ENCODE measurements around the gene ZMIZ1. TPM values are rescaled to one million over a fixed set of nuclear protein-coding genes. Genes with fewer than 3 reads are reported as not detected.

ZMIZ1 gene
- total RNA-seq, 1 experiment from 2014 or later: 27.5 TPM

- peak; percentile 17 for DNase-seq (ENCODE audit: low spot score)
Measured at GRCh38 chr10:79050896-79051555, 17.7 kb upstream of the ZMIZ1 start.

DNA sequence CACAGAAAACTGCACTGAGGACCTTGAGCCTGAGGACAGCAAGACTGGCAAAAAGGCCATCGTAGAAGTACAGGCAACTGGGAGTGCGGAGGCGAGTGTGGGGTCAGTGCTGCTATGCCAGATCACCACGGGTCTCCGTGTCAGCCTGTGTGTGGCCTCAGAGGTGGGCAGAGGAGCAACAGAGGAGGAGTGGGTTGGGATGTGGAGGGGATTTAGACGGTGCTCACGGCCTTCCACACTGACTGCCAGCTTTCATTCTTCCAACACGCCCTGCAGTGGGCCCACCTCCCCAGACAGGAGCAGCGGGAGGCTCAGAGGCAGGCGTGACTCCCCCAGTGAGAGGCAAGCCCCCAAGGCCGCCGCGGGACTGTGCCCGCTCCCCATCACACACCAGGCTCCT lies 17.0 kb upstream of the ZMIZ1 start:
- no peak for DNase-seq (ENCODE audit: low spot score)

- DNase-seq (ENCODE audit: low spot score): peak; percentile 49
Measured at GRCh38 chr10:79052291-79053080, 16.3 kb upstream of the ZMIZ1 start.

GRCh38 chr10:79053081-79053434 lies 15.7 kb upstream of the ZMIZ1 start:
- DNase-seq (ENCODE audit: low spot score): no peak

GRCh38 chr10:79053481-79054202 lies 15.1 kb upstream of the ZMIZ1 start:
- no peak for DNase-seq (ENCODE audit: low spot score)

DNA sequence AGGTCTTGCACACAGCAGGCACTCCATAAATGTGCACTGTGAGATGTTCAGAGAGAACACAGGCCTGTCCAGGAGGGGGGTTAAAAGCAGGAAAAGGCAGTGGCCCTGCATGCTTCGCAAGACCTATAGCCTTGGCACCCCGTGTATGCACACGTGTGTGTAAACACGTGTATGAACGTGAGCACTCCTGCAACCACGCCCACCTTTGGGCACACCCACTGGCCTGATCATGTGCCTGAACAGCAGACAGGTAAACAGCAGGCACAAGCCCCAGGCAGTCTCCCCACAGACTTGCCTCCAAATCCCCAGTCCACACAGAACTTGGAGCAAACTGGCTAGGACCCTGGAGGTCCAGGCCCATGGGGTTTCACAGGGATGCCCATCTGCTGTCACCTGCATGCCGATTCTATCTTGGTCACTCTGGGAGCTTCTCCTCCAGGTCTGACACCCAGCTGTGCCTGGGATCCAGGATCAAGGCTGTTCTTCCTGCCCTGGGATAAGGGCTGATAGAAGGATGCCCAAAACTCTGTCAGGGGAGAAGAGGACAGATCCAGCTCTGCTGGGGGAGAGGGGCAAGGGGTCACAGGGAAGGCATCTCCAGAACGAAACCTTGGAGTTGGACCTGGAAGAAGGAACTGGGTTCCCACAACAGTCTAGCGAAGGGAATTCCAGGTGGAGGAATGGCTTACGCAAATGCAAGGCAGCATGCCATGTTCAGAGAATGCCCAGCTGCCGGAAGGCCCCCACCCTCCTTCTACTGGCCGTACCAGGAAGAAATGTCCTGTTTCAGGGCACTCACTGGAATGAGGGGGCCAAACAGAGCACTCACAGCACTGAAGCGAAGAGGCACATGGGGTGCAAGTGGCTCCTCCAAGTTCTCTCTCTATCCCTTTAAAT lies 14.3 kb upstream of the ZMIZ1 start:
- no peak for DNase-seq (ENCODE audit: low spot score)

- no peak for DNase-seq (ENCODE audit: low spot score)
Measured at GRCh38 chr10:79055100-79055782, 13.5 kb upstream of the ZMIZ1 start.

DNA sequence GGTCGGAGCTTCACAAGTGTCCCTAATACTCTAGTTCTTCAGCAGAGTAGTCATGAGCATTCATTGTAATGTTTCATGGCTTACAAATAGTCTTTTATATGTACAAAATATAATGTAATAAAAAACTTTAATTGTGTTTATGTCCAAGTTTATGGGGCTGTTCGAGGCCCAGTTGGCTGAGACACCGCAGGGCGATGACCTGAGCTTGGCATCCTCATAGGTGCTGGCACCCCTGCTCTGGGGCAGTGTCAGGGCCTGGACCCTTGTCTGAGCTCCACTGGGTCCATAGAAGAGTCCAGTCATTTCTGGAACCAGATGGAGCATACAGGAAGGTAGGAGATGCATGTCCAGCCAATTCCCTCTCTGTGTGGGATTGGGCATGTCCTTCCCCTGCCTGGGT lies 12.9 kb upstream of the ZMIZ1 start:
- no peak for DNase-seq (ENCODE audit: low spot score)

DNA sequence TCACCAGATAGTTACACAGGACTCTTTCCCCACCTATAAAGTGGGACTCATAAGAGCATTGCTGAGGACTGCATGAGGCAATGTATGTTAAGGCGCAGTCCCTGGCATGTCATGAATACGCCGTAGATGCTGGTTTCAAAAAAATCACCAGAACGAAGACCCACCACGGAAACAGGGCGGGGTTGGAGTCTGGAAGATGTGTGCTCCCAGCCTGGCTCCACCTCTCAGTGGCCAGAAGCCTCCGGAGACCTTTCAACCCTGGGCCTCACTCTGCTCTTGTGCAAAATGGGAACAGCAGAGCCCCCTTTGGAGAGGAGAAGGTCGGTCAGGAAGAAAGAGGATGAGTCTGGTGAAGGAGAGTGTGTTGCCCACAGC lies 12.4 kb upstream of the ZMIZ1 start:
- no peak for DNase-seq (ENCODE audit: low spot score)

- DNase-seq (ENCODE audit: low spot score): no peak
Measured at GRCh38 chr10:79056736-79057391, 11.9 kb upstream of the ZMIZ1 start.

DNA sequence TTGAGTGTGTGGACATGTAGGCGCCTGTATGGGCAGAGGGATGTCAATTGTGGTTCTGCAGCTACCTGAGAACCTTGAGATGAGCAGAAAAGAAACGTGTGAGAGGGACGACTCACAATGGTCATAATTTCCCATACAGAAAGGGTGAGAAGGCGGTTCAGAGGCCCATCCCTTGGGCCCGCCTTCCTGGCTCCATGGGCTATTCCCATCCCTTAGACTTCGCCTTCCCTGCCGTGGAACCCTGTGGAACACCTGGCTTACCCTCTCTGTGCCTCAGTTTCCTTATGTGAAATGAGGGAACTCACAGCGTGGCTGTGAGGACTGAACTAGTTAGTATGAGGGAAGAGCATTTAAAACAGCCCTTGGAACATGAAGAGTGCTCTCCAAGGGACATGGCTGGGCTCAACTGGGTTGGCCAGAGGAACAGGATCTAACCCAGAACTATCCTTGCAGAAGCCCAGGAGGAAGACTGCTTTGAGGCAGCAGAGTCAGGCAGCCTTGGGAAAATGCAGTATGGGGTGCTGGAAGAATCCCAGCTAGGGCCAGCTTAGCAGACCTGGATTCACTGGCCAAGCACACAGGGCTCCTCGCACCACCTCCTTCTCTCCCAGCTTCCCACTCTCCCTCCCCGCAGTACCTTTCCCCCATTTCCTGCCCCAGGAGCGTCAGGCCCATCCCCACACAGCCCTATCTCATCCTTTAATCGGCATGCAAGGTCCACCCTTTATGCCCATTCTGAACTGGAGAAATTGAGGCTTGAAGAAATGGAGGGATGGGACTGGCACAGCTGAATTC lies 11.1 kb upstream of the ZMIZ1 start:
- DNase-seq (ENCODE audit: low spot score): no peak

- DNase-seq (ENCODE audit: low spot score): peak; percentile 19
Measured at GRCh38 chr10:79058899-79059841, 9.6 kb upstream of the ZMIZ1 start.

GRCh38 chr10:79059859-79060379 lies 8.8 kb upstream of the ZMIZ1 start:
- no peak for DNase-seq (ENCODE audit: low spot score)

- no peak for DNase-seq (ENCODE audit: low spot score)
Measured at GRCh38 chr10:79060641-79061255, 8.0 kb upstream of the ZMIZ1 start.

DNA sequence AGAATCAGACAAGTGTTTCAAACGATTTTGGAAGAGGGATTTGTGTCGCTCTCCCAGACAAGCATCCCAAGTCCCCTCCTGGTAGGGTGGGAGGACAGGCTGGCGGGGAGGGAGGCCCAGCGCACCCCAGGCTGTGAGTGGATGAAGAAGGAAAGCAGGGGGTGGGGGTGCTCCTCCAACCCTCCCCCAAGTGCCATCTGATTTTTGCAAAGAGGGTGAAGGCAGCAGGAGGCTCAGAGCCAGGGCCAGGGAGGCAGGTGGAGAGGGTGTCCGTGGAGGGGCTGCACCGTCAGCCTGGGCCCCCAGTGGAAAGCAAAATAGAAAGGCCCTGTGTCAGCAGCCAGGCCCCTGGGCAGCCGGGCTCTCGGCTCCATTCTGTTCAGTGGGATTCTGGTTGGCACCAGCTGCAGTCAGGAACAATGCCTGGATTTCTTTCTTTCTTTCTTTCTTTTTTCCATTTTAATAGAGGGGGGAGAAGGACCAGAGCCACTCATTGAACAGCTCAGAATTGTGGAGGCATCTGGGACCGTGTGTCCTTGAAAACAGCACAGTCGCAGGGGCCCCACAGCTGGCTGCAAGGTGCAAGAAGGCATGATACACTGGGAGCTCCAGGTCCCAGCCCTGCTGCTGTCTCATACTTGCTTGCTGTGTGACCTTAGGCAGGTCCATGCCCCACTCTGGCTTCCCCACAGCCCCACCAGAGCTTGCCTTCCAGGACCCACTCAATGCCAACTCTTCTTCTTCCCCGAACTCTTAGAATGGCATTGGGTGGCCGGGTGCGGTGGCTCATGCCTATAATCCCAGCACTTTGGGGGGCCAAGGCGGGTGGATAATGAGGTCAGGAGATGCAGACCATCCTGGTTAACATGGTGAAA lies 7.1 kb upstream of the ZMIZ1 start:
- no peak for DNase-seq (ENCODE audit: low spot score)

GRCh38 chr10:79063071-79063491 lies 5.7 kb upstream of the ZMIZ1 start:
- no peak for DNase-seq (ENCODE audit: low spot score)

Data from HT-29 (cell line).